PC-3 (cell line): ENCODE data around the gene TRAK1. TPM values are rescaled to one million over a fixed set of nuclear protein-coding genes. Genes with fewer than 3 reads are reported as not detected.
A peak's percentile ranks its signal among the peaks of the same experiment; 100 is the strongest.

ENCODE experiments used
- ATAC-seq: fragments of 200-7000 bp; cut with Tn5 transposase; 2 replicates; pipeline ENCODE4 v1.9.1; 2020; ENCODE audit warnings: mild to moderate bottlenecking, moderate library complexity
- BruUV-seq: library from RNA; stranded (reverse); fragments of 400-500 nt; replicated peaks from 2 replicates; lab custom pipeline; 2021; lab: Mats Ljungman, UMichigan
- CTCF ChIA-PET: fragments of 300-600 bp; sonication (Branson Sonifier 250); formaldehyde crosslinking; loops from one replicate; lab custom pipeline; 2022; ENCODE audit warnings: antibody characterized with exemption; lab: Charles Lee
- POLR2A ChIA-PET: fragments of 300-600 bp; sonication (Branson Sonifier 250); formaldehyde crosslinking; loops from one replicate; lab custom pipeline; 2022; ENCODE audit warnings: antibody characterized with exemption; ENCODE audit not compliant: unreplicated experiment; lab: Charles Lee
- DNase-seq: peaks from one replicate; pipeline ENCODE4 v3.0.0-alpha.2; 2015
- H2AFZ ChIP-seq: fragments of 300-600 bp; sonication (generic); 2 replicates; pipeline ENCODE4 v1.6.0; 2016; ENCODE audit warnings: antibody characterized with exemption, low read length
- H3F3A ChIP-seq: fragments of 300-600 bp; sonication (generic); one replicate; pipeline ENCODE4 v1.6.0; 2017; ENCODE audit warnings: antibody characterized with exemption, low read length, control low read depth, mild to moderate bottlenecking; ENCODE audit not compliant: unreplicated experiment
- H3K27ac ChIP-seq: fragments of 300-600 bp; sonication (generic); 2 replicates; pipeline ENCODE4 v1.5.1; 2016; ENCODE audit warnings: mild to moderate bottlenecking, low read length
- H3K27me3 ChIP-seq: fragments of 300-600 bp; sonication (generic); 2 replicates; pipeline ENCODE4 v1.6.1; 2016; ENCODE audit warnings: low read length, mixed read lengths
- H3K36me3 ChIP-seq: fragments of 300-600 bp; sonication (generic); 2 replicates; pipeline ENCODE4 v1.6.1; 2016; ENCODE audit warnings: low read depth, mixed run types, low read length, mixed read lengths
- H3K4me1 ChIP-seq: fragments of 300-600 bp; sonication (generic); 2 replicates; pipeline ENCODE4 v1.5.1; 2016; ENCODE audit warnings: low read length; ENCODE audit not compliant: insufficient read depth
- H3K4me2 ChIP-seq: fragments of 300-600 bp; sonication (generic); 2 replicates; pipeline ENCODE4 v1.6.0; 2016; ENCODE audit warnings: low read length
- H3K4me3 ChIP-seq: fragments of 300-600 bp; sonication (generic); 2 replicates; pipeline ENCODE4 v1.5.1; 2016; ENCODE audit warnings: mild to moderate bottlenecking, low read length, mixed read lengths
- H3K79me2 ChIP-seq: fragments of 300-600 bp; sonication (generic); 2 replicates; pipeline ENCODE4 v1.6.1; 2017; ENCODE audit warnings: low read length, mixed read lengths
- H3K9ac ChIP-seq: fragments of 300-600 bp; sonication (generic); 2 replicates; pipeline ENCODE4 v1.6.0; 2016; ENCODE audit warnings: mild to moderate bottlenecking, low read length
- H3K9me2 ChIP-seq: fragments of 300-600 bp; sonication (generic); replicated peaks from 2 replicates; pipeline ENCODE4 v1.6.1; 2016; ENCODE audit warnings: mixed run types, low read length, mixed read lengths
- H3K9me3 ChIP-seq: fragments of 300-600 bp; sonication (generic); 2 replicates; pipeline ENCODE4 v1.6.1; 2016; ENCODE audit warnings: low read length, mixed read lengths
- H4K20me1 ChIP-seq: fragments of 300-600 bp; sonication (generic); 2 replicates; pipeline ENCODE4 v1.6.1; 2016; ENCODE audit warnings: low read length, mixed read lengths
- CTCF ChIP-seq: fragments of 300-600 bp; sonication (generic); conservative IDR thresholded peaks from 2 replicates; pipeline ENCODE4 v1.5.1; 2017; ENCODE audit warnings: antibody characterized with exemption, low read depth, mild to moderate bottlenecking, low read length
- EZH2 ChIP-seq: fragments of 300-600 bp; sonication (generic); IDR thresholded peaks from one replicate; pipeline ENCODE4 v1.6.1; 2017; ENCODE audit warnings: antibody characterized with exemption, mild to moderate bottlenecking, low read length; ENCODE audit not compliant: unreplicated experiment
- EZH2phosphoT487 ChIP-seq: fragments of 300-600 bp; sonication (generic); IDR thresholded peaks from 2 replicates; pipeline ENCODE4 v1.6.1; 2018; ENCODE audit warnings: mild to moderate bottlenecking, antibody characterized with exemption, low read length, borderline replicate concordance
- intact Hi-C: fragments of 100-400 bp; cut with micrococcal nuclease; formaldehyde crosslinking; loops from 2 replicates; pipeline ENCODE4 v1.9.0; 2023
- total RNA-seq: library from RNA; depleted of rRNA; stranded (reverse); fragments of >200 nt; gene quantifications from 2 replicates; pipeline ENCODE4 v1.2.3, GENCODE V29; 2014

TRAK1 gene
- total RNA-seq, 1 experiment from 2014 or later: 23.4 TPM

- Histone ChIP-seq H3K4me1 (peaks cover 17% of the 10 kb centered on the region), H3K36me3 (no peaks in the 10 kb centered on the region), H3K4me2 (no peak overlapping the region), H3K79me2 (no peaks in the 10 kb centered on the region), H3K9ac (no peak overlapping the region), H3K9me3 (no peaks in the 10 kb centered on the region), H3K9me2 (no peaks in the 10 kb centered on the region), H3K4me3 (no peak overlapping the region), H3F3A (no peaks in the 10 kb centered on the region), H2AFZ (no peak overlapping the region), H3K27ac (no peak overlapping the region), H4K20me1 (no peaks in the 10 kb centered on the region), H3K27me3 (no peaks in the 10 kb centered on the region)
- BruUV-seq: no TSS peak
- TF ChIP-seq EZH2phosphoT487 (no peak), CTCF (no peak), EZH2 (no peak)
- DNase-seq (no peak), ATAC-seq (no peak)
- ChIA-PET POLR2A (no interaction called here), CTCF (interaction anchor here (1.2 kb wide), 1 partner anchor 59 kb away, joined by 5 read pairs; no protein-coding TSS in a partner anchor)
- intact Hi-C loops: no loop called here
These were observed 97.9 kb downstream of the TRAK1 start for GRCh38 chr3:42189001-42189460.

GRCh38 chr3:42189736-42190135 lies 98.6 kb downstream of the TRAK1 start:
- Histone ChIP-seq H3K4me1 (peaks cover 10% of the 10 kb centered on the region), H3K9ac (no peak overlapping the region), H2AFZ (no peak overlapping the region), H3F3A (no peaks in the 10 kb centered on the region), H3K27ac (no peak overlapping the region), H3K79me2 (no peaks in the 10 kb centered on the region), H4K20me1 (no peaks in the 10 kb centered on the region), H3K9me3 (no peaks in the 10 kb centered on the region), H3K36me3 (no peaks in the 10 kb centered on the region), H3K4me3 (no peak overlapping the region), H3K9me2 (no peaks in the 10 kb centered on the region), H3K27me3 (no peaks in the 10 kb centered on the region), H3K4me2 (no peak overlapping the region)
- BruUV-seq: no TSS peak
- DNase-seq (no peak), ATAC-seq (no peak)
- POLR2A ChIA-PET: interaction anchor here (0.6 kb wide), 1 partner anchor 31 kb away, joined by 3 read pairs; no protein-coding TSS in a partner anchor
- no peak for TF ChIP-seq EZH2phosphoT487
- no peak for TF ChIP-seq EZH2
- TF ChIP-seq CTCF: no peak
- CTCF ChIA-PET: interaction anchor here (1.2 kb wide), 1 partner anchor 59 kb away, joined by 5 read pairs; no protein-coding TSS in a partner anchor
- intact Hi-C loops: loop anchor here (2.0 kb wide), 1 partner anchor 61 kb away; no protein-coding TSS in a partner anchor

- no peaks in the 10 kb centered on the region for H3K9me2 ChIP-seq
- DNase-seq: peak; percentile 90
- H3F3A ChIP-seq: no peaks in the 10 kb centered on the region
- no peak overlapping the region for H3K4me3 ChIP-seq
- no peaks in the 10 kb centered on the region for H3K4me1 ChIP-seq
- no peaks in the 10 kb centered on the region for H3K36me3 ChIP-seq
- ATAC-seq: peak; percentile 94
- TF ChIP-seq CTCF (peak; percentile 97), EZH2phosphoT487 (no peak)
- ChIA-PET CTCF (interaction anchor here (0.5 to 1.7 kb wide), 16 partner anchors 8 to 267 kb away, joined by 3 to 37 read pairs (median 4); no protein-coding TSS in a partner anchor), POLR2A (no interaction called here)
- no peak overlapping the region for H2AFZ ChIP-seq
- H3K9me3 ChIP-seq: no peaks in the 10 kb centered on the region
- no peaks in the 10 kb centered on the region for H4K20me1 ChIP-seq
- H3K79me2 ChIP-seq: no peaks in the 10 kb centered on the region
- intact Hi-C loops: loop anchor here (1.0 to 2.0 kb wide), 5 partner anchors 38 to 297 kb away; no protein-coding TSS in a partner anchor
- no peak overlapping the region for H3K9ac ChIP-seq
- H3K4me2 ChIP-seq: no peak overlapping the region
- H3K27ac ChIP-seq: no peak overlapping the region
- no TSS peak for BruUV-seq
- no peaks in the 10 kb centered on the region for H3K27me3 ChIP-seq
These were observed 99.7 kb downstream of the TRAK1 start for GRCh38 chr3:42190701-42191442.
